Measurements from ENCODE around the gene OR52I2.

OR52I2 gene

DNA sequence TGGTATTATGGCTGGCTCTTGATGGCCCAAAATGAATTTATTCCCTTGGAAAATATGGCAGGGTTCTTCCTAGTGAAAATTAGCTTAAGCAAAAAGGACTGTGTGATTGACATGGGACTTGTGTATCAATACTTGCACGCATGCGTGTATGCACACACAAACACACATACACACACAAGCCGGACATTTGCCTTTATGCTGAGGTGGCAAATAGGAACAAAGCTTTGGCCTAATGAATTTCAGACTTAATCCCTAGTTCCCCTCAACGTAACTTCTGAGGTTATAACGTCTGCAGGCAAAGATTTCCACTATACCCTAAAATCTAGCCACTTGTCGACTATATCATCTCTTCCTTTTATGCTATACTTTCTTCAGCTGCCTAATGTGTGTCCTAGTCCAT lies 2.9 kb upstream of the OR52I2 start:
- TF ChIP-seq, protein P1, sequence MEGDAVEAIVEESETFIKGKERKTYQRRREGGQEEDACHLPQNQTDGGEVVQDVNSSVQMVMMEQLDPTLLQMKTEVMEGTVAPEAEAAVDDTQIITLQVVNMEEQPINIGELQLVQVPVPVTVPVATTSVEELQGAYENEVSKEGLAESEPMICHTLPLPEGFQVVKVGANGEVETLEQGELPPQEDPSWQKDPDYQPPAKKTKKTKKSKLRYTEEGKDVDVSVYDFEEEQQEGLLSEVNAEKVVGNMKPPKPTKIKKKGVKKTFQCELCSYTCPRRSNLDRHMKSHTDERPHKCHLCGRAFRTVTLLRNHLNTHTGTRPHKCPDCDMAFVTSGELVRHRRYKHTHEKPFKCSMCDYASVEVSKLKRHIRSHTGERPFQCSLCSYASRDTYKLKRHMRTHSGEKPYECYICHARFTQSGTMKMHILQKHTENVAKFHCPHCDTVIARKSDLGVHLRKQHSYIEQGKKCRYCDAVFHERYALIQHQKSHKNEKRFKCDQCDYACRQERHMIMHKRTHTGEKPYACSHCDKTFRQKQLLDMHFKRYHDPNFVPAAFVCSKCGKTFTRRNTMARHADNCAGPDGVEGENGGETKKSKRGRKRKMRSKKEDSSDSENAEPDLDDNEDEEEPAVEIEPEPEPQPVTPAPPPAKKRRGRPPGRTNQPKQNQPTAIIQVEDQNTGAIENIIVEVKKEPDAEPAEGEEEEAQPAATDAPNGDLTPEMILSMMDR (IDR thresholded peaks at IDR 0.05; ENCODE audit: low read depth, low read length) = no peak
- no peak for DNase-seq (ENCODE audit: extremely low read depth, low read depth)

DNA sequence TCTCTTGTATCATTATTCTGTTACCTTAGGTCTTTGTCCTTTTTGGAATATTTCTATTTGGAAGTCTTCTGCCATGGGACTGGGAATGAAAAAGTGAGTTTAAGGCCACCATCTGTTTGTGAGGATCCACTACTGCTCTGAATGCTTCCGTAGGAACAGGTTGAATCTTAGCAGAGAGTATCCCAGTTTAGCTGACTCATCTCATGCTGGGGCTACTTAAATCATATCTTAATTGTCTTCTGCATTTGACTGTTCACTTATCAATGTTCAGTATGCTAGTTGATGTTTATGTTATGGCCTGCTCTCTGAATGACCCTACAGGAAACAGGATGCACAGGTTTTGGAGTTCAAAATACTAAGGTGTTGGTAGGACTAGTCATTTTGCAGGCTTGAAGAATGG lies 1.4 kb upstream of the OR52I2 start:
- TF ChIP-seq, protein P1 (IDR thresholded peaks at IDR 0.05; ENCODE audit: low read depth, low read length) = no peak
- no peak for DNase-seq (ENCODE audit: extremely low read depth, low read depth)

DNA sequence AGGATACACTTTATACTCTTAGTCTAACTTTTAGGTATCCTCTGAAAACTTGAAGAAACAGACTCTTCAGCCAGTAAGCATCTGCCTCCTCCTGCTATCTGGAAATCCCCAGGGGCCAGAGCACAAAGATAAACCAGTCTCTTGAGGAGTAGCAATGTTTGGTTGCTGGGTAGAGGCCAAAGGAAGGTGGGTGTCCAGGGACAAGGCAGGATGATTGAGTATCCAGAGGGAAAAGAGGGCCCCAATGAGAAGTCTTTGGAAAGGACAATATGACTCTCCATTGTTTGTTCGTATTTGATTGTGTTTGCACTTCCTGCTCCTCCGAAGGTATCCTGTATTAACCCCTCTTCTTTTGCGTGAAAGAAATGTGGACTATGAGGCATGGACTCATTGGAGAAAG lies 7.5 kb downstream of the OR52I2 start:
- no peak for DNase-seq (ENCODE audit: extremely low read depth, low read depth)
- TF ChIP-seq, protein P1 (IDR thresholded peaks at IDR 0.05; ENCODE audit: low read depth, low read length) = no peak

DNA sequence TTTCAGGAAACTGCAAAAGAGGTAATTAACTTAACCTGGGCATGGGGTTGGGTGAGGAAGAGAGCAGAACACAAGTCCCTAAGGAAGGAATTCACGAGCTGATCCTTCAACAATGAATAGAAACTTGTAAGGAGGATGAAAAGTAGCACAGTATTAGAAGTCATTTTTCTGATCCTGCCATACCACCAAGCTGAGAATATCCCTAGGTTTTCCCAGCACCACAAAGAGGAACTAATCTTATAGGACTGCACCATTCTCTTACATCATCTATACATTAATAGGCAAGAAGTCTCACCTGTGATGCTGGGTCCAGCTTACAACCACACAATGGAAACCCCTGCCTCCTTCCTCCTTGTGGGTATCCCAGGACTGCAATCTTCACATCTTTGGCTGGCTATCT lies 12.2 kb downstream of the OR52I2 start, which contains the start of gene OR52I1:
TSS of gene OR52I1 (plus strand) at position 301 of the 400 bp plus-strand sequence. CDS start at position 301, 0 bp downstream.
- TF ChIP-seq, protein P1 (IDR thresholded peaks at IDR 0.05; ENCODE audit: low read depth, low read length) = no peak
- no peak for DNase-seq (ENCODE audit: extremely low read depth, low read depth)

DNA sequence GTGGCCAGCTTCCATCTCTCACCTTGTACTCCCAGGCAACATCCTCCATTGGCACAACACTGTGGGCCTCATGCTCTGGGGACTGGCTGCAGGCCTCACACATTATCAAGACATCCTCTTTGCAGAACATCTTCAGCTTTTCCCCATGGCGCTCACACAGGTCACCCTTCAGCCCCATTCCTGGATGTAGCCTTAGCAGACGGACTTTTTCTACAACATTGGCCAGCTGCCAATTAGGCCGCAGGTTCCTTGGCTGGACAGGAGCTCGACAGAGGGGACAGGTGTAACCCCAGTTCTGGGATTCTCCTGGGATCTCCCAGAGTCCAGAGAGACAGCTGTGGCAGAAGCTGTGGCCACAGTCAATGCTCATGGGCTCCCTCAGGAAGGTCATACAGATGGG lies 23.5 kb downstream of the OR52I2 start:
- TF ChIP-seq, protein P1 (IDR thresholded peaks at IDR 0.05; ENCODE audit: low read depth, low read length) = no peak
- DNase-seq (ENCODE audit: extremely low read depth, low read depth) = no peak

DNA sequence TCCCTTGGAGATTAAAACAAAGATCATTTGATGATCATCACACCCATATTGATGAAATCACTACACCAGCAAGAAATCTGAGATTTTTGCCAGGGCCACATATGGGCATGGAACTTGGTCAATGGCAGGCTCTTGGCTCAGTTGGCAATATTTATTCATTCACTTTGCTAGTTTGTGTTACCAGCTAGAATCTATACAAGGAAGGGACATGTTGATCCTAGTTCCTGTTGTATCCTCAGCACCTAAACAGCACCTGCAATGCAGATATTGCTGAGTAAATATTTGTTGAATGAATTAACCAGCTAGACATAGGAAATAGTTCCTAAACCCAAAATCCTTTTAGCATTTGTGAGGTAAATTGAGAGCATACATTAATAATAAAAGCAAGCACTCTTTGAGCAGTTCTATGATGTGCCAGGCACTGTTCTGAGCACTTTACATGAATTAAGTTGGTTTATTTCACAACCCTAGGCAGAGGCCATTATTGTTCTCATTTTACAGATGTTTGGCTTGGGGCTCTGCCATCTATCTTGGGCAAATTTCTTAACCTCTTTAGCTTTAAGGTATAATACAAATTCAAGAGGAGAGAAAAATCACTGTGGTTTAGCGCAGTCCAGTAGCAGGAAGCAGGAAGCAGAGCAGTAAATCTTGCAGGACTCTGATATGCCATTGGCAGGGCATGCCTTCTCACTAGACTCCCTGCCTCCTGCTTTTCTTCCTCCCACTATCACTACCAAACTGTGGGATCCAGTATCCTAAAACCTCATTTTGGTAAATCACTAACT lies 24.9 kb downstream of the OR52I2 start:
- DNase-seq (ENCODE audit: extremely low read depth, low read depth) = peak; percentile 11
- TF ChIP-seq, protein P1 (IDR thresholded peaks at IDR 0.05; ENCODE audit: low read depth, low read length) = no peak

DNA sequence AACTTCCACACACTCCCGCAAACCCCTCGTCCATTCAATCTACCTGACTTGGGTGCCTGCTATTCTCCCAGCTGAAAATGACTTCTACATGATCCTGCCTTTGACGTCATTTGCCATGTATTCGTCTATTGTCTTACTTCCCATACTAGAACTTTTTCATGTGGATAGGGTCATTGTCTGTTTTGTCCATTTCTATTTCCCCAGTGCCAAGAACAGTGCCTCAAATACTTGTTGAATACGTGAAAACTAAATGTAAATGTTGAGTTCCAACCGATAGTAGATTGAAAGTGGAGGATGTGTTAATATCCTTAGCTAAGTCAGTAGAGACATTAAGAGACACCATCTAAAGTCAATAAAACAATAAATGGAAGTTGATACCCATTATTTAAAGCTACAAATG lies 25.6 kb downstream of the OR52I2 start:
- TF ChIP-seq, protein P1 (IDR thresholded peaks at IDR 0.05; ENCODE audit: low read depth, low read length) = no peak
- DNase-seq (ENCODE audit: extremely low read depth, low read depth) = no peak

Data from AG09319 (cell line).